Measurements from ENCODE around the gene NT5DC1. TPM values are rescaled to one million over a fixed set of nuclear protein-coding genes. Genes with fewer than 3 reads are reported as not detected.
"Not testable (repeated sequence)": the region's sequence is repeated elsewhere in the genome, so short reads cannot be mapped to it uniquely, and the experiment has no call there.

The NT5DC1 gene
- total RNA-seq, 4 donors from 2014 or later, result 5.0 to 34.5 (median 21.0) TPM

DNA sequence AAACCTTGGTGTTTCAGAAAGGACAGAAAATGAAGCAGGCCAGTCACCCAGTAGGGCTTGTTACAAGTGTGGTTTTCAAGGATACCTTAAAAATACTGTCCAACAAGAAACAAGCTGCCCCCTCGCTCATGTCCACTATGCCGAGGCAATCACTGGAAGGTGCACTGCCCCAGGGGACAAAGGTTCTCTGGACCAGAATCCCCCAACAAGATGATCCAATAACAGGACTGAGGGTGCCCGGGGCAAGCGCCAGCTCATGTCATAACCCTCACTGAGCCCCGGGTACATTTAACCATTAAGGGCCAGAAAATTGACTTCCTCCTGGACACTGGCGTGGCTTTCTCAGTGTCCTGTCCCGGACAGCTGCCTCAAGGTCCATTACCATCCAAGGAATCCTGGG lies 6.6 kb upstream of the NT5DC1 start:
- DNase-seq, result no peak
- Histone ChIP-seq H3K4me3 (no peak overlapping the region), H3K27ac (no peak overlapping the region), H3K9me3 (peaks cover 0 to 12% (median 3%) of the 10 kb centered on the region in 4 donors), H3K27me3 (no peaks in the 10 kb centered on the region), H3K36me3 (no peaks in the 10 kb centered on the region), H3K4me1 (peaks cover 0 to 1% (median 0%) of the 10 kb centered on the region in 4 donors)
- TF ChIP-seq POLR2A (IDR thresholded peaks at IDR 0.05), result no peak
- TF ChIP-seq, protein P1, sequence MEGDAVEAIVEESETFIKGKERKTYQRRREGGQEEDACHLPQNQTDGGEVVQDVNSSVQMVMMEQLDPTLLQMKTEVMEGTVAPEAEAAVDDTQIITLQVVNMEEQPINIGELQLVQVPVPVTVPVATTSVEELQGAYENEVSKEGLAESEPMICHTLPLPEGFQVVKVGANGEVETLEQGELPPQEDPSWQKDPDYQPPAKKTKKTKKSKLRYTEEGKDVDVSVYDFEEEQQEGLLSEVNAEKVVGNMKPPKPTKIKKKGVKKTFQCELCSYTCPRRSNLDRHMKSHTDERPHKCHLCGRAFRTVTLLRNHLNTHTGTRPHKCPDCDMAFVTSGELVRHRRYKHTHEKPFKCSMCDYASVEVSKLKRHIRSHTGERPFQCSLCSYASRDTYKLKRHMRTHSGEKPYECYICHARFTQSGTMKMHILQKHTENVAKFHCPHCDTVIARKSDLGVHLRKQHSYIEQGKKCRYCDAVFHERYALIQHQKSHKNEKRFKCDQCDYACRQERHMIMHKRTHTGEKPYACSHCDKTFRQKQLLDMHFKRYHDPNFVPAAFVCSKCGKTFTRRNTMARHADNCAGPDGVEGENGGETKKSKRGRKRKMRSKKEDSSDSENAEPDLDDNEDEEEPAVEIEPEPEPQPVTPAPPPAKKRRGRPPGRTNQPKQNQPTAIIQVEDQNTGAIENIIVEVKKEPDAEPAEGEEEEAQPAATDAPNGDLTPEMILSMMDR (IDR thresholded peaks at IDR 0.05), result no peak

DNA sequence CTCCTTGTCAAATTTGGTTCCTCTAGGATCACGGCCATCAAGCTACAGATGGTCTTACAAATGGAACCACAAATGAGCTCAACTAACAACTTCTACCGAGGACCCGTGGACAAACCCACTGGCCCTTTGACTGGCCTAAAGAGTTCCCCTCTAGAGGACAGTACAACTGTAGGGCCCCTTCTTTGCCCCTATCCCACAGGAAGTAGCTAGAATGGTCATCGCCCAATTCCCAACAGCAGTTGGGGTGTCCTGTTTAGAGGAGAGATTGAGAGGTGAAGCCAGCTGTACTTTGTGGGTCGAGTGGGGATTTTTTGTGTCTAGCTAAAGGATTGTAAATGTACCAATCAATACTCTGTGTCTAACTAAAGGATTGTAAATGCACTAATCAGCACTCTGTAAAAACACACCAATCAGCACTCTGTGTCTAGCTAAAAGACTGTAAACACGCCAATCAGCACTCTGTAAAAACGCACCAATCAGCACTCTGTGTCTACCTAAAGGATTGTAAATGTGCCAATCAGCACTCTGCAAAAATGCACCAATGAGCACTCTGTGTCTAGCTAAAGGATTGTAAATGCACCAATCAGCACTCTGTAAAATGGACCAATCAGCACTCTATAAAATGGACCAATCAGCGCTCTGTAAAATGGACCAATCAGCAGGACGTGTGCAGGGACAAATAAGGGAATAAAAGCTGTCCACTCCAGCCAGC lies 4.4 kb upstream of the NT5DC1 start:
- not testable (repeated sequence) for H3K4me3 ChIP-seq, H3K4me1 ChIP-seq, H3K27me3 ChIP-seq, H3K27ac ChIP-seq, H3K36me3 ChIP-seq, DNase-seq
- peaks cover 0 to 12% (median 3%) of the 10 kb centered on the region in 4 donors for H3K9me3 ChIP-seq

DNA sequence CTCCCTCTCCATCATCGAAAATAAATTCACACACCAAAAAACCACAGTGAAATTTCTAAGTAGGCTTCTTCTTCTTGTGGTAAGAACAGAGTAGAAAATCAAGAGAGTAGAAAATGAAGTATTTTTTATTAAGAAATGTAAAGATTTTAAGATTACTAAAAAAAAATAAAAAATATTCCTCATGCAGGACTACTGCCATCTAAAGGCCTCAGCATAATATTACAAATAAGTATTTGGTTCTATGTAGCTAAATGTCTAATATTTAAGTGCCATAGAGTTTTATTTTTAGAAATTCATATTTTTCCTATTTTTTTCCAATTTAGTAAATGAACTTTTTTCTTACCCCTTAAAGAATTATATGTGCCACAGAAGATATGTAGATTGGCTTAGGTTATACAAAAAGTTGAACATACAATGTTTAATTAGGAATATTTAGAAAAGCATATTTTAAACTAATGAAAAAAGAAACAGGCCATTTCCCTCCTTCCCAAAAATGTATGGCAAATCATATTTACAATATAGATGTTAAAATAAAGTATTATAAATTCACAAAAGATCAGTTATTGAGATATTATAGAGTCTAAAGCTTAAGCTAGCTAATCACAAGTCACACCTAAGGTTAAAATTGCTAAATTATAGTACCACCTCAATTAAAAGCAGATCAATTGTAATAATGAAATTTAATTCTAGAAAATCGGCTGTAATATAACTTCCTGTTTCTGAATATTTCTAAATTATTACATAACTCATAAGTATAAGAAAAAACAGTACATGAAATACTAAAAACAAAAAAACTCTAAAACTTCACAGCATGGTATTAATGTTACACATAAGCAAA lies 3.5 kb upstream of the NT5DC1 start:
- no peak overlapping the region for H3K27ac ChIP-seq
- peaks cover 0 to 14% (median 4%) of the 10 kb centered on the region in 4 donors for H3K4me1 ChIP-seq
- H3K36me3 ChIP-seq, result no peaks in the 10 kb centered on the region
- H3K4me3 ChIP-seq, result no peak overlapping the region
- DNase-seq, result no peak
- H3K9me3 ChIP-seq, result peaks cover 0 to 12% (median 3%) of the 10 kb centered on the region in 4 donors
- H3K27me3 ChIP-seq, result no peaks in the 10 kb centered on the region
- TF ChIP-seq, protein P1 (IDR thresholded peaks at IDR 0.05), result peak in 4 of 6 experiments; percentile 20 to 58 (median 52)
- no peak for TF ChIP-seq POLR2A (IDR thresholded peaks at IDR 0.05)

DNA sequence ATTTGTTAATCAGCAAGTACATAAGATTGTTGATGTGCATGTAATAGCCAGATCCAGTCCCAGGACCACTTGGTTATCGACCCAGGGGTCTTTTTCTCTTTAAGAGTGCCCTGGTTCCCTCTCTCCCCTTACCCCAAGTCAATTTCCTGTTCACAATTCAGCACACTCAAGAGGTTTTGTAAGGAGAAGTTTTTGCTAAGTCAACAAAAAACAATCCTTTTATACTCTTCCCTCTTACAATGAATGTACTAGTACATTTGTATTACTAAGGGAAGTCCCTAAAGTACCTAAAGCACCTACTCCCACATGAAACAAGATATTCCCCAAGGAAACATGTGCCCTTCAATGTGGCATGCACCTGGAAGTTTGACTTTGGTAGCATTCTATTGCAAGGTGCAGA lies 1.6 kb upstream of the NT5DC1 start:
- Histone ChIP-seq H3K4me1 (peaks cover 0 to 24% (median 7%) of the 10 kb centered on the region in 4 donors), H3K27ac (no peak overlapping the region), H3K36me3 (no peaks in the 10 kb centered on the region), H3K27me3 (no peaks in the 10 kb centered on the region), H3K4me3 (no peak overlapping the region), H3K9me3 (peaks cover 0 to 12% (median 3%) of the 10 kb centered on the region in 4 donors)
- DNase-seq, result no peak
- TF ChIP-seq, protein P1 (IDR thresholded peaks at IDR 0.05), result no peak
- no peak for TF ChIP-seq POLR2A (IDR thresholded peaks at IDR 0.05)

DNA sequence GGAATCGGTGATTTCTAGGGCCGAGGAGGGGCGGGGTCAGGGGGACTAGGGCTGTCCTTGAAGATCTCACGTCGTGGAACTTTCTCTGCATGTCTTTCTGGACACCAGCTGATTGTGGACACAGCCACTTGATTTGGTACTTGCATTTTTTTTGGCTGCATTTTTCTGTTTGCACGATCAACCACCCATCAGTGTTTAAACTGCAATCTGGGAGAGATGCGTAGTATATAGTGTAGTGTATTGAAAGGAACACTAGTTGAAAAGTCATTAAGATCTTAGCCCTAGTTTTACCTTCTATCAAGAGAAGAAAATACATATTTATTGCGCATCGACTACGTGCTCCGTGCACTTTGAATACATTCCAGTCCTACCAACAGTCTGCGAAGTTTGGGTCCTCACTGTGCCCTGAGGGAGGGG lies 657 bp downstream of the NT5DC1 start:
- Histone ChIP-seq H3K27me3 (no peaks in the 10 kb centered on the region), H3K27ac (peak overlapping the region; percentile 90 to 98 (median 96)), H3K36me3 (no peaks in the 10 kb centered on the region), H3K4me3 (peak overlapping the region; percentile 61 to 93 (median 80)), H3K9me3 (peaks cover 0 to 3% (median under 1%) of the 10 kb centered on the region in 4 donors), H3K4me1 (peaks cover 0 to 44% (median 7%) of the 10 kb centered on the region in 4 donors)
- DNase-seq, result peak in 1 of 3 donors; percentile 86
- TF ChIP-seq POLR2A (IDR thresholded peaks at IDR 0.05), result no peak
- TF ChIP-seq, protein P1 (IDR thresholded peaks at IDR 0.05), result no peak

DNA sequence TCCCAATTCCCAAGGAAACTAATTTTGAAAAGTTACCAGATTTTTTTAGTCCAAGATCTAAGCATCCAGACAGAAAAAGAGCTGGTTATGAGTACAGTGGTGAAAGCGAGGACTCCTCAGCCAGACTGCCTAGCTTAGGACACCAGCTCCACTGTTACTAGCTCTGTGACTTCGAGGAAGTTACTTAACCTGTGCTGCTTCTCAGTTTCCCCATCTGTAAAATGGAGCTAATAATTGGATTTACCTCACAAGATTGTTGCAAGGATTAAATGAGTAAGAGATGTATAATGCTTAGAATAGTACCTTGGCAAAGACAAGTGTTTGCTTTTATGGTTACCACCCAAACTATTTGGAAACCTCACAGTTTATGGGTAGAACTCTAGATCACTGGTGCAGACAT lies 1.1 kb downstream of the NT5DC1 start:
- no peak for TF ChIP-seq POLR2A (IDR thresholded peaks at IDR 0.05)
- TF ChIP-seq, protein P1 (IDR thresholded peaks at IDR 0.05), result no peak
- Histone ChIP-seq H3K36me3 (no peaks in the 10 kb centered on the region), H3K9me3 (no peaks in the 10 kb centered on the region), H3K4me3 (peak overlapping the region; percentile 61 to 93 (median 80)), H3K27ac (peak overlapping the region; percentile 90 to 98 (median 96)), H3K27me3 (no peaks in the 10 kb centered on the region), H3K4me1 (peaks cover 0 to 45% (median 7%) of the 10 kb centered on the region in 4 donors)
- no peak for DNase-seq

All from Peyer's patch (tissue), 4 donors.